T1000 (cell line): ENCODE results near the gene ASH1L.
"Not testable (repeated sequence)": the region's sequence is repeated elsewhere in the genome, so short reads cannot be mapped to it uniquely, and the experiment has no call there.

Experiments
- DNase-seq: peaks from one replicate; lab custom pipeline; 2025; ENCODE audit warnings: mixed read lengths; lab: John Stamatoyannopoulos, UW

The ASH1L gene

GRCh38 chr1:155555915-155556314 lies 6.7 kb downstream of the ASH1L start:
- DNase-seq: no peak

GRCh38 chr1:155553349-155553748 lies 9.3 kb downstream of the ASH1L start:
- DNase-seq: no peak

GRCh38 chr1:155548706-155549105 lies 13.9 kb downstream of the ASH1L start:
- DNase-seq: no peak

GRCh38 chr1:155540000-155540874 lies 22.4 kb downstream of the ASH1L start:
- no peak for DNase-seq

GRCh38 chr1:155537193-155537592 lies 25.4 kb downstream of the ASH1L start:
- DNase-seq: no peak

- DNase-seq: no peak
These were observed 31.0 kb downstream of the ASH1L start for GRCh38 chr1:155531624-155532023.

GRCh38 chr1:155529929-155530328 lies 32.7 kb downstream of the ASH1L start:
- DNase-seq: no peak

- DNase-seq: no peak
These were observed 33.5 kb downstream of the ASH1L start for GRCh38 chr1:155529109-155529508.

GRCh38 chr1:155527677-155528076 lies 34.9 kb downstream of the ASH1L start:
- no peak for DNase-seq

- no peak for DNase-seq
These were observed 36.2 kb downstream of the ASH1L start for GRCh38 chr1:155526356-155526755.

- DNase-seq: no peak
These were observed 40.5 kb downstream of the ASH1L start for GRCh38 chr1:155522069-155522468.

GRCh38 chr1:155518484-155518883 lies 44.1 kb downstream of the ASH1L start:
- no peak for DNase-seq

- no peak for DNase-seq
These were observed 47.9 kb downstream of the ASH1L start for GRCh38 chr1:155514582-155515187.

- no peak for DNase-seq
These were observed 49.2 kb downstream of the ASH1L start for GRCh38 chr1:155513300-155513916.

GRCh38 chr1:155511385-155511784 lies 51.2 kb downstream of the ASH1L start:
- DNase-seq: not testable (repeated sequence)

GRCh38 chr1:155509064-155509463 lies 53.5 kb downstream of the ASH1L start:
- DNase-seq: no peak

GRCh38 chr1:155507945-155508344 lies 54.7 kb downstream of the ASH1L start:
- DNase-seq: no peak

- not testable (repeated sequence) for DNase-seq
These were observed 56.6 kb downstream of the ASH1L start for GRCh38 chr1:155505963-155506362.

- DNase-seq: no peak
These were observed 58.4 kb downstream of the ASH1L start for GRCh38 chr1:155504207-155504606.

- no peak for DNase-seq
These were observed 62.5 kb downstream of the ASH1L start for GRCh38 chr1:155499953-155500639.

GRCh38 chr1:155499263-155499662 lies 63.3 kb downstream of the ASH1L start:
- no peak for DNase-seq

GRCh38 chr1:155493595-155493994 lies 69.0 kb downstream of the ASH1L start:
- DNase-seq: not testable (repeated sequence)
